Smooth muscle cell (in vitro differentiated cells): Measurements from ENCODE around the gene SLIT1. TPM values are rescaled to one million over a fixed set of nuclear protein-coding genes. Genes with fewer than 3 reads are reported as not detected.

Source experiments
- DNase-seq: peaks from one replicate; lab custom pipeline; 2025; ENCODE audit not compliant: unreplicated experiment; lab: John Stamatoyannopoulos, UW
- H2AFZ ChIP-seq: fragments of 200-600 bp; sonication (generic); 2 replicates; pipeline ENCODE4 v1.6.0; 2016; ENCODE audit warnings: antibody characterized with exemption, low read depth, mild to moderate bottlenecking
- H3F3A ChIP-seq: fragments of 200-600 bp; sonication (generic); 2 replicates; pipeline ENCODE4 v1.6.0; 2017; ENCODE audit warnings: antibody characterized with exemption, low read depth
- H3K27ac ChIP-seq: fragments of 200-600 bp; sonication (generic); 2 replicates; pipeline ENCODE4 v1.5.1; 2016; ENCODE audit warnings: low read depth, mild to moderate bottlenecking
- H3K27me3 ChIP-seq: fragments of 200-600 bp; sonication (generic); 2 replicates; pipeline ENCODE4 v1.6.1; 2016; ENCODE audit warnings: low read depth, mild to moderate bottlenecking
- H3K36me3 ChIP-seq: fragments of 200-600 bp; sonication (generic); 2 replicates; pipeline ENCODE4 v1.5.1; 2016; ENCODE audit warnings: low read depth
- H3K4me1 ChIP-seq: fragments of 200-600 bp; sonication (generic); 2 replicates; pipeline ENCODE4 v1.5.1; 2016; ENCODE audit warnings: low read depth
- H3K4me2 ChIP-seq: fragments of 200-600 bp; sonication (generic); 2 replicates; pipeline ENCODE4 v1.6.0; 2016; ENCODE audit warnings: mild to moderate bottlenecking
- H3K4me3 ChIP-seq: fragments of 200-600 bp; sonication (generic); 2 replicates; pipeline ENCODE4 v1.5.1; 2016; ENCODE audit warnings: mild to moderate bottlenecking
- H3K79me2 ChIP-seq: fragments of 200-600 bp; sonication (generic); 2 replicates; pipeline ENCODE4 v1.6.0; 2016; ENCODE audit warnings: low read depth, mild to moderate bottlenecking
- H3K9ac ChIP-seq: fragments of 200-600 bp; sonication (generic); 2 replicates; pipeline ENCODE4 v1.6.0; 2016; ENCODE audit warnings: low read depth
- H3K9me3 ChIP-seq: fragments of 200-600 bp; sonication (generic); replicated peaks from 2 replicates; pipeline ENCODE4 v1.5.1; 2016; ENCODE audit warnings: low read depth
- H4K20me1 ChIP-seq: fragments of 200-600 bp; sonication (generic); 2 replicates; pipeline ENCODE4 v1.6.0; 2016; ENCODE audit warnings: low read depth
- CTCF ChIP-seq: fragments of 200-600 bp; sonication (generic); IDR thresholded peaks from 2 replicates; pipeline ENCODE4 v1.5.1; 2017; ENCODE audit warnings: borderline replicate concordance, mild to moderate bottlenecking, antibody characterized with exemption; ENCODE audit not compliant: insufficient read depth, poor library complexity, severe bottlenecking
- WGBS: methylation state at CpG from one replicate; pipeline ENCODE4 v1.1.7; 2016; ENCODE audit warnings: low lambda C conversion rate; 5-methylcytosine and 5-hydroxymethylcytosine counted together
- polyA plus RNA-seq: library from polyadenylated mRNA; unstranded; fragments of >200 nt; fragmentation: Nextera tagmentation; extraction: Ambion mirVana; gene quantifications from 2 replicates; pipeline ENCODE4 v1.2.1, GENCODE V29; 2016
- total RNA-seq: library from RNA; depleted of rRNA; stranded (reverse); fragments of >200 nt; gene quantifications from 2 replicates; pipeline ENCODE4 v1.2.3, GENCODE V29; 2014

The SLIT1 gene
- total and polyA plus RNA-seq, 2 experiments from 2014 or later, result 0.15 TPM; not detected in 1

DNA sequence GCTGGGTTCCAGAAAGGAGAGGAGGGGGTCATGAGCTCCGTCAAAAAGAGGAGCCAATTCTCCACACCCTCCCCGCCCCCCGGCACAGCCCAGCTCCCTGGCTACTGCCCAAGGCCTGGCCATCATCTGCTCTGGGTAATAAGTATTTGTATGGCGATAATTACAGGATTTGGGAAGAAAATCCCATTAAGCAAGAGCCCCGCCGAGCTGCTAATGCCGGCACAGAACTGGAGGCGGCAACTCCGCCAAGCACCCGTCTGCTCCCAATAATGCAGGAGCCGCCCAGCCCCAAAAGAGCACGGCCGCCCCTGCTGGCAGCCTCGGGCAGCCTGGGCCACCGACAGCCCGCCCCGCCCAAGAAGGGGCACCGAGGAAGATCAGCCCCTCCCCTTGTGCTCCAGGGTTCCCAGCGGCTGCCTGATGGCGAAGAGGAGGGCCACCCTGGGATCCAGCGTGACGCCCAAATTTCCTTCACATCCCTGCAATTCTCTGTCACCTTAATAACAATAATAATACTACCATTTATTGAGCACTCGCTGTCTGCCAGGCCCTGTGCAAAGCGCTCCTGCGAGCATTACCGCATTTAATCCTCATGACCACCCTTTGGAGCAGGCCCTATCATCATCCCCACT is 5.9 kb downstream of the SLIT1 start:
- peak; percentile 23 for TF ChIP-seq CTCF
- no peak overlapping the region for H2AFZ ChIP-seq

DNA sequence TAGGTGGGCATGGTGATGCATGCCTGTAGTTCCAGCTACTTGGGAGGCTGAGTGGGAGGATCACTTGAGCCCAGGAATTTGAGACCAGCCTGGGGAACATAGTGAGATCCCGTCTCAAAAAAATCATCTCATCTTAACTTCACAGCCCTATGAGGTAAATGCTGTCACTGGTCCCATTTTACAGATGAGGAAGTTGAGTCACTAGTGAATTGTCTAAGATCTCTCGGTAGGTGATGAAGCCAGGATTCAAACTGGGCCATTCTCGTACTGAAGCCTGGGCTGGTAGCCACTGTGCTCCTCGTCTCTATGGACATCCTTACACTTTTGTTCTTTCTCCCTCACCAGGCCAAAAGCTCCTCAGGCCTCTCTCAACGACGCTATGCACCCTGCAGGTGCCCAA is 6.4 kb downstream of the SLIT1 start:
- no peaks in the 10 kb centered on the region for H3F3A ChIP-seq
- H3K4me2 ChIP-seq, result peak overlapping the region; percentile 61
- H3K4me3 ChIP-seq, result no peak overlapping the region
- H3K27me3 ChIP-seq, result peaks cover 79% of the 10 kb centered on the region
- TF ChIP-seq CTCF, result no peak
- H3K4me1 ChIP-seq, result no peaks in the 10 kb centered on the region
- DNase-seq, result no peak
- no peaks in the 10 kb centered on the region for H3K36me3 ChIP-seq
- WGBS, result 46% methylated on average over 6 of the region's 6 CpGs
- H4K20me1 ChIP-seq, result no peaks in the 10 kb centered on the region
- no peak overlapping the region for H2AFZ ChIP-seq
- no peak overlapping the region for H3K9ac ChIP-seq
- H3K79me2 ChIP-seq, result no peaks in the 10 kb centered on the region
- no peaks in the 10 kb centered on the region for H3K9me3 ChIP-seq
- no peak overlapping the region for H3K27ac ChIP-seq

More for the DNA sequence above, 5.9 kb downstream of the SLIT1 start:
- Histone ChIP-seq H3K9me3 (no peaks in the 10 kb centered on the region), H3K4me3 (no peak overlapping the region), H3K4me1 (no peaks in the 10 kb centered on the region), H3K36me3 (no peaks in the 10 kb centered on the region), H3K4me2 (peak overlapping the region; percentile 61), H4K20me1 (no peaks in the 10 kb centered on the region), H3K9ac (no peak overlapping the region), H3K79me2 (no peaks in the 10 kb centered on the region), H3F3A (no peaks in the 10 kb centered on the region), H3K27me3 (peaks cover 84% of the 10 kb centered on the region), H3K27ac (no peak overlapping the region)
- 17% methylated on average over 26 of the region's 26 CpGs for WGBS
- DNase-seq, result no peak

- no peak overlapping the region for H3K4me3 ChIP-seq
- no peak for DNase-seq
- H3F3A ChIP-seq, result no peaks in the 10 kb centered on the region
- H3K36me3 ChIP-seq, result no peaks in the 10 kb centered on the region
- no peaks in the 10 kb centered on the region for H4K20me1 ChIP-seq
- WGBS, result 85% methylated on average over 5 of the region's 5 CpGs
- H2AFZ ChIP-seq, result no peak overlapping the region
- H3K27me3 ChIP-seq, result peaks cover 66% of the 10 kb centered on the region
- H3K9me3 ChIP-seq, result no peaks in the 10 kb centered on the region
- H3K79me2 ChIP-seq, result no peaks in the 10 kb centered on the region
- H3K4me2 ChIP-seq, result no peak overlapping the region
- no peak overlapping the region for H3K9ac ChIP-seq
- TF ChIP-seq CTCF, result no peak
- H3K27ac ChIP-seq, result no peak overlapping the region
- H3K4me1 ChIP-seq, result no peaks in the 10 kb centered on the region
Measured at GRCh38 chr10:97178074-97178473, 7.7 kb downstream of the SLIT1 start.

- Histone ChIP-seq H3F3A (no peaks in the 10 kb centered on the region), H3K79me2 (no peaks in the 10 kb centered on the region), H4K20me1 (no peaks in the 10 kb centered on the region), H3K9ac (no peak overlapping the region), H3K4me2 (no peak overlapping the region), H3K4me1 (no peaks in the 10 kb centered on the region), H3K36me3 (no peaks in the 10 kb centered on the region), H2AFZ (no peak overlapping the region), H3K4me3 (no peak overlapping the region), H3K9me3 (no peaks in the 10 kb centered on the region), H3K27ac (no peak overlapping the region), H3K27me3 (peaks cover 49% of the 10 kb centered on the region)
- TF ChIP-seq CTCF, result no peak
- no peak for DNase-seq
- 81% methylated on average over 2 of the region's 5 CpGs for WGBS
Measured at GRCh38 chr10:97176226-97176625, 9.5 kb downstream of the SLIT1 start.
